ACC112 (cell line): ENCODE data around the gene CCPG1.

Experiments
- H2AFZ ChIP-seq: fragments of 200-600 bp; sonication (generic); one replicate; pipeline ENCODE4 v1.6.0; 2017; ENCODE audit warnings: antibody characterized with exemption, low read length; ENCODE audit not compliant: unreplicated experiment
- H3K27ac ChIP-seq: fragments of 200-600 bp; sonication (generic); 2 replicates; pipeline ENCODE4 v1.5.1; 2014; ENCODE audit warnings: low read depth, mild to moderate bottlenecking, antibody characterized with exemption, low read length, moderate library complexity
- H3K27me3 ChIP-seq: fragments of 200-600 bp; sonication (generic); 2 replicates; pipeline ENCODE4 v1.6.1; 2014; ENCODE audit warnings: mild to moderate bottlenecking, antibody characterized with exemption, low read length, moderate library complexity, mixed read lengths; ENCODE audit not compliant: insufficient read depth
- H3K36me3 ChIP-seq: fragments of 200-600 bp; sonication (generic); 2 replicates; pipeline ENCODE4 v1.6.1; 2016; ENCODE audit warnings: mild to moderate bottlenecking, antibody characterized with exemption, low read length, moderate library complexity, mixed read lengths; ENCODE audit not compliant: insufficient read depth
- H3K4me1 ChIP-seq: fragments of 200-600 bp; sonication (generic); one replicate; pipeline ENCODE4 v1.6.1; 2016; ENCODE audit warnings: low read length, mixed read lengths; ENCODE audit not compliant: insufficient read depth, unreplicated experiment, control insufficient read depth
- H3K4me3 ChIP-seq: fragments of 200-600 bp; sonication (generic); 2 replicates; pipeline ENCODE4 v1.5.1; 2014; ENCODE audit warnings: mild to moderate bottlenecking, low read depth, low read length
- H3K79me2 ChIP-seq: fragments of 200-600 bp; sonication (generic); one replicate; pipeline ENCODE4 v1.6.0; 2016; ENCODE audit warnings: low read length; ENCODE audit not compliant: control insufficient read depth, unreplicated experiment, insufficient read depth

Gene CCPG1

DNA sequence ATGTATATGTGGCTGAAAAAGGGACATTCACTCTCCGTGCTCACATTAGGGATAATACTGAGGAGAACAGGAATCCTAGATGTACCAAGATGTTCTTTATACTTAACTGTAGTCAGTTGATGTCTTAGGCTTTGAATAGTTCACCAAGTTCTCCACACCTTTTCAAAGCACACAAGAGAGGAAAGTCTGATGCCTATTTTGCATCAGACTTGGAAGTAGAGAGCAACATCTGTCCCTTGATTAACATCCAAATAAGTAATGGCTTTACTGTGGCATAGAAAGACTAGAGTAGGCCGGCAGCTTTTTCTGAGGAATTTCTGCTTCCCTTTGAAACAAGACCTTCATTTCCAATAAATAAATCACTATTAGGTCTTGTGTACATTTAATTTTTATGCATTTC lies 55.1 kb downstream of the CCPG1 start:
- H3K79me2 ChIP-seq: no peaks in the 10 kb centered on the region
- no peak overlapping the region for H2AFZ ChIP-seq
- peaks cover 9% of the 10 kb centered on the region for H3K4me1 ChIP-seq
- H3K36me3 ChIP-seq: peaks cover 15% of the 10 kb centered on the region
- H3K27ac ChIP-seq: no peak overlapping the region
- no peak overlapping the region for H3K4me3 ChIP-seq
- H3K27me3 ChIP-seq: no peaks in the 10 kb centered on the region

DNA sequence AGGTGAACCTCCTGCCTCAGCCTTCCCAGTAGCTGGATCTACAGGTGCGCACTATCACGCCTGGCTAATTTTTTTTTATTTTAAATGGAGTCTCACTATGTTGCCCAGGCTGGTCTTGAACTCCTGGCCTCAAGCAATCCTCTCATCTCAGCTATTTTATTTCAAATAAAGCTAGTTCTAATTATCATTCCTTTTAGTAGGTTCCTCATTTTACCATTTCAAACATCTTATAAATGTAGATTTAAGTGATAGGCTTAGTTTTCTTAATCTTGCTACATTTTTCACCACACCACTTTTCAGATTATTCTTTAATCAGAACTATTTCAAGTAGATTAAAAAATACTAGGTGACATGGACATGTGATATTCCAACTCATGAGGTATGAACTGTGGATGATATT lies 58.9 kb downstream of the CCPG1 start:
- no peaks in the 10 kb centered on the region for H3K27me3 ChIP-seq
- no peaks in the 10 kb centered on the region for H3K4me1 ChIP-seq
- 0 out of 2 replicates have a peak, but pooled peaks cover 4% of the 10 kb centered on the region for H3K36me3 ChIP-seq
- no peak overlapping the region for H3K4me3 ChIP-seq
- H3K79me2 ChIP-seq: no peaks in the 10 kb centered on the region
- H3K27ac ChIP-seq: no peak overlapping the region
- no peak overlapping the region for H2AFZ ChIP-seq

GRCh38 chr15:55348281-55348778 lies 59.8 kb downstream of the CCPG1 start:
- no peak overlapping the region for H3K27ac ChIP-seq
- no peaks in the 10 kb centered on the region for H3K79me2 ChIP-seq
- no peaks in the 10 kb centered on the region for H3K27me3 ChIP-seq
- H2AFZ ChIP-seq: no peak overlapping the region
- H3K4me1 ChIP-seq: no peaks in the 10 kb centered on the region
- 0 out of 2 replicates have a peak, but pooled peaks cover 4% of the 10 kb centered on the region for H3K36me3 ChIP-seq
- H3K4me3 ChIP-seq: no peak overlapping the region

DNA sequence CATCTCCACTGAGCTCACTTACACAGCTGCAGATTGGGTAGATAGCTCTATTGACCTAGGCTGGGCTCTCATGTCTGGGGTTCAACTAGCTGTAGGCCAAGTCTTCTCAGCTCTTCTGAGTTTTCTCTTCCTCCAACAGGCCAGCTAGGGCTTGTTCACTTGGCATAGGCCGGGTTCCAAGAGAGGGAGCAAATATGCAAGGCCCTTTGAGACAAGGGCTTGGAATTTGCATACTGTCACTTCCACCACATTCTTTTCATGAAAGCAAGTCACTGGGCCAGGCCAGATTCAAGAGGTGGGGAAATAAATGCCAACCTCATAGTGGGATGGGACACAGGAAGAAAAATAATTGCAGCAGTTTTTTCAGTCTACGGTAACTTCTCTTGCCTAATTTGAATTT lies 64.0 kb downstream of the CCPG1 start:
- H3K4me3 ChIP-seq: no peak overlapping the region
- H3K27me3 ChIP-seq: no peaks in the 10 kb centered on the region
- H3K4me1 ChIP-seq: no peaks in the 10 kb centered on the region
- no peak overlapping the region for H2AFZ ChIP-seq
- H3K36me3 ChIP-seq: peaks cover under 1% of the 10 kb centered on the region; the same call in 1 of the 2 replicates
- no peaks in the 10 kb centered on the region for H3K79me2 ChIP-seq
- H3K27ac ChIP-seq: no peak overlapping the region

GRCh38 chr15:55343168-55343567 lies 65.0 kb downstream of the CCPG1 start:
- H3K4me1 ChIP-seq: no peaks in the 10 kb centered on the region
- H3K27me3 ChIP-seq: no peaks in the 10 kb centered on the region
- H3K27ac ChIP-seq: no peak overlapping the region
- peaks cover 3% of the 10 kb centered on the region; the same call in 1 of the 2 replicates for H3K36me3 ChIP-seq
- H2AFZ ChIP-seq: no peak overlapping the region
- H3K4me3 ChIP-seq: no peak overlapping the region
- H3K79me2 ChIP-seq: no peaks in the 10 kb centered on the region

- Histone ChIP-seq H3K4me1 (no peaks in the 10 kb centered on the region), H3K27ac (no peak overlapping the region), H3K36me3 (peaks cover 6% of the 10 kb centered on the region), H2AFZ (no peak overlapping the region), H3K4me3 (no peak overlapping the region), H3K79me2 (no peaks in the 10 kb centered on the region), H3K27me3 (no peaks in the 10 kb centered on the region)
These were observed 71.0 kb downstream of the CCPG1 start for GRCh38 chr15:55337160-55337559.

DNA sequence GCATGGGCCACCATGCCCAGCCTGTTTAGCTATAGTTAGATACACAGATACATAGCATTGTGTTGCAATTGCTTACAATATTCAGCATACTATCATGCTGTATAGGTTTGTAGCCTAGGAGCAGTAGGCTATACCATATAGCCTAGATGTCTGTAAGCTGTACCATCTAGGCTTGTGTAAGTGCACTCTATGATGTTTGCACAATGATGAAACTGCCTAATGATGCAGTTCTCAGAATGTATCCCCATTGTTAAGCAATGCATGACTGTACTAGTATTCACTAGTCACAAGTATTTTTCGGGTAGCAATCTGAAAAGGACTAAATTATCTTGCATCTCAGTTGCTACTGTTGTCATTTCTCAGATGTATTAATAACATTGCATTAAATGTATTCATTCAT lies 73.2 kb downstream of the CCPG1 start:
- H3K4me1 ChIP-seq: no peaks in the 10 kb centered on the region
- peaks cover 6% of the 10 kb centered on the region; the same call in 1 of the 2 replicates for H3K36me3 ChIP-seq
- H2AFZ ChIP-seq: no peak overlapping the region
- no peak overlapping the region for H3K4me3 ChIP-seq
- H3K27ac ChIP-seq: no peak overlapping the region
- H3K79me2 ChIP-seq: no peaks in the 10 kb centered on the region
- no peaks in the 10 kb centered on the region for H3K27me3 ChIP-seq

DNA sequence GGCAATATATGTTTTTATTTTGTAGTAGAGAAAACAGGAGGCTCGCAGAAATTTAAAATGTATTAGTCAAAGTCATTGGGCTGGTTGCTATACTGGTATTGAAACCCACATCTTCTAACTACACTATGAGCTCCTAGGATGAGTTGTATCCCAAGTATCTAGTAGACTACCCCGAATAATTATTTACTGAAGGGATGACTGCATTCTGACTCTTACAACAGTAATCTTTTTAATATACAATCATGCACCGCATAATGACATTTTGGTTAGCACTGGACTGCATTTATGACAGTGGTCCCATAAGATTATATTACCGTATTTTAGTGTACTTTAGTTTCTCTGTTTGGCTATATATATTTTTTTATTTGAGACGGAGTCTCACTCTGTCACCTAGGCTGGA lies 73.8 kb downstream of the CCPG1 start:
- H3K27me3 ChIP-seq: no peaks in the 10 kb centered on the region
- H2AFZ ChIP-seq: no peak overlapping the region
- peaks cover 6% of the 10 kb centered on the region; the same call in 1 of the 2 replicates for H3K36me3 ChIP-seq
- H3K27ac ChIP-seq: no peak overlapping the region
- no peak overlapping the region for H3K4me3 ChIP-seq
- no peaks in the 10 kb centered on the region for H3K4me1 ChIP-seq
- no peaks in the 10 kb centered on the region for H3K79me2 ChIP-seq

GRCh38 chr15:55327387-55327786 lies 80.8 kb downstream of the CCPG1 start:
- no peak overlapping the region for H2AFZ ChIP-seq
- H3K27ac ChIP-seq: no peak overlapping the region
- H3K4me3 ChIP-seq: no peak overlapping the region
- no peaks in the 10 kb centered on the region for H3K27me3 ChIP-seq
- no peaks in the 10 kb centered on the region for H3K36me3 ChIP-seq
- H3K4me1 ChIP-seq: no peaks in the 10 kb centered on the region
- no peaks in the 10 kb centered on the region for H3K79me2 ChIP-seq

DNA sequence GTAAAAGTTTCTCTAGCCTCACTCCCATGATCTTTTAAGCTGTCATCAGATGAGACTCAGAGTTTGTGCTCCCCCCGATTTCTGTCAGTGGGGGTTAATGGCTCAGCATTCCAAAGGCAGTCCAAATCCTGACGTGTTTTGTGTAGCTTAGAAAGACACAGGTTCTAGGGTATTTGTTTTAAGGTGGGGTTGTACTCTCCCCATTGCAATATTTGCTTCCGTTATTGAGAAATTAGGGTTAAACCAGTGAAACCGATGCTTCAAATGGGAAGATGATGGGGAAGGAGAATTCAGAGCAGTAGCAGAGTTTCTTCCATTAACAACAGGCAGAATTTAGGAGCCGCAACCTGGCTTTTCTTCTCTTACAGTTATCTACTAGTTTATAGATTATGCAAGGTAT lies 85.7 kb downstream of the CCPG1 start:
- Histone ChIP-seq H2AFZ (no peak overlapping the region), H3K4me1 (no peaks in the 10 kb centered on the region), H3K79me2 (peaks cover 21% of the 10 kb centered on the region), H3K36me3 (no peaks in the 10 kb centered on the region), H3K4me3 (no peak overlapping the region), H3K27me3 (no peaks in the 10 kb centered on the region), H3K27ac (no peak overlapping the region)

- Histone ChIP-seq H3K79me2 (peaks cover 29% of the 10 kb centered on the region), H3K27me3 (no peaks in the 10 kb centered on the region), H3K4me1 (no peaks in the 10 kb centered on the region), H2AFZ (no peak overlapping the region), H3K27ac (no peak overlapping the region), H3K4me3 (no peak overlapping the region; the same call in 1 of the 2 replicates), H3K36me3 (no peaks in the 10 kb centered on the region)
These were observed 87.2 kb downstream of the CCPG1 start for GRCh38 chr15:55320963-55321362.
